GM21619 (cell line): ENCODE data around the gene NLGN4Y.

Experiments used
- ATAC-seq: cut with Tn5 transposase; IDR thresholded peaks from one replicate; pipeline ENCODE4 v1.9.1; 2021; ENCODE audit not compliant: unreplicated experiment

Gene NLGN4Y

GRCh38 chrY:14644157-14644952, 120.0 kb downstream of the NLGN4Y start:
- ATAC-seq, result no peak

GRCh38 chrY:14679181-14679580, 154.9 kb downstream of the NLGN4Y start:
- ATAC-seq, result no peak

GRCh38 chrY:14694543-14694942, 170.2 kb downstream of the NLGN4Y start:
- ATAC-seq, result no peak

- no peak for ATAC-seq
Measured at GRCh38 chrY:14708158-14708557, 183.8 kb downstream of the NLGN4Y start.

GRCh38 chrY:14741596-14741995, 217.3 kb downstream of the NLGN4Y start:
- no peak for ATAC-seq

GRCh38 chrY:14748329-14748728, 224.0 kb downstream of the NLGN4Y start:
- ATAC-seq, result no peak

- ATAC-seq, result no peak
Measured at GRCh38 chrY:14755571-14755970, 231.2 kb downstream of the NLGN4Y start.

GRCh38 chrY:14762903-14763302, 238.6 kb downstream of the NLGN4Y start:
- no peak for ATAC-seq

- no peak for ATAC-seq
Measured at GRCh38 chrY:14763600-14763999, 239.3 kb downstream of the NLGN4Y start.

GRCh38 chrY:14778208-14778607, 253.9 kb downstream of the NLGN4Y start:
- ATAC-seq, result no peak

- no peak for ATAC-seq
Measured at GRCh38 chrY:14793104-14793503, 268.8 kb downstream of the NLGN4Y start.

- no peak for ATAC-seq
Measured at GRCh38 chrY:14793674-14794073, 269.3 kb downstream of the NLGN4Y start.

- no peak for ATAC-seq
Measured at GRCh38 chrY:14798010-14798409, 273.7 kb downstream of the NLGN4Y start.

GRCh38 chrY:14801096-14801495, 276.8 kb downstream of the NLGN4Y start:
- ATAC-seq, result no peak

GRCh38 chrY:14802125-14802524, 277.8 kb downstream of the NLGN4Y start:
- no peak for ATAC-seq

- no peak for ATAC-seq
Measured at GRCh38 chrY:14804041-14804440, 279.7 kb downstream of the NLGN4Y start.

GRCh38 chrY:14818452-14818851, 294.1 kb downstream of the NLGN4Y start:
- ATAC-seq, result no peak

GRCh38 chrY:14822201-14822600, 297.9 kb downstream of the NLGN4Y start:
- ATAC-seq, result no peak

GRCh38 chrY:14822906-14823305, 298.6 kb downstream of the NLGN4Y start:
- no peak for ATAC-seq

GRCh38 chrY:14824583-14824982, 300.3 kb downstream of the NLGN4Y start:
- ATAC-seq, result no peak

GRCh38 chrY:14825728-14826127, 301.4 kb downstream of the NLGN4Y start:
- no peak for ATAC-seq

- no peak for ATAC-seq
Measured at GRCh38 chrY:14828531-14828930, 304.2 kb downstream of the NLGN4Y start.

- ATAC-seq, result no peak
Measured at GRCh38 chrY:14829366-14829885, 305.1 kb downstream of the NLGN4Y start.
